OCI-LY1 (cell line): Measurements from ENCODE around the gene ACHE.

Experiments used
- H2AFZ ChIP-seq: fragments of 200-600 bp; sonication (generic), shearing (Covaris generic); 2 replicates; pipeline ENCODE4 v1.6.0; 2014; ENCODE audit warnings: antibody characterized with exemption, mild to moderate bottlenecking, low read length
- H3F3A ChIP-seq: fragments of 200-600 bp; sonication (generic), shearing (Covaris generic); 2 replicates; pipeline ENCODE4 v1.6.0; 2014; ENCODE audit warnings: mild to moderate bottlenecking, antibody characterized with exemption, low read length, moderate library complexity; ENCODE audit not compliant: insufficient read depth
- H3K27ac ChIP-seq: fragments of 200-600 bp; sonication (generic); 2 replicates; pipeline ENCODE4 v1.5.1; 2014; ENCODE audit warnings: low read length, mixed run types, mild to moderate bottlenecking, low read depth; ENCODE audit not compliant: poor library complexity, severe bottlenecking
- H3K27me3 ChIP-seq: fragments of 200-600 bp; sonication (generic); 2 replicates; pipeline ENCODE4 v1.6.0; 2014; ENCODE audit warnings: antibody characterized with exemption, mild to moderate bottlenecking, low read length, moderate library complexity; ENCODE audit not compliant: insufficient read depth
- H3K36me3 ChIP-seq: fragments of 200-600 bp; sonication (generic); 2 replicates; pipeline ENCODE4 v1.6.1; 2014; ENCODE audit warnings: mild to moderate bottlenecking, antibody characterized with exemption, low read length, moderate library complexity, mixed read lengths; ENCODE audit not compliant: insufficient read depth
- H3K4me1 ChIP-seq: fragments of 200-600 bp; sonication (generic); 2 replicates; pipeline ENCODE4 v1.5.1; 2014; ENCODE audit warnings: mild to moderate bottlenecking, low read length, moderate library complexity; ENCODE audit not compliant: insufficient read depth, severe bottlenecking
- H3K4me2 ChIP-seq: fragments of 200-600 bp; sonication (generic), shearing (Covaris generic); 2 replicates; pipeline ENCODE4 v1.6.1; 2014; ENCODE audit warnings: low read length
- H3K4me3 ChIP-seq: fragments of 200-600 bp; sonication (generic); 2 replicates; pipeline ENCODE4 v1.5.1; 2014; ENCODE audit warnings: low read length, low read depth, mild to moderate bottlenecking, mixed read lengths; ENCODE audit not compliant: poor library complexity, severe bottlenecking
- H3K79me2 ChIP-seq: fragments of 200-600 bp; shearing (Covaris generic); 2 replicates; pipeline ENCODE4 v1.6.1; 2016; ENCODE audit warnings: mixed run types, low read length, mixed read lengths; ENCODE audit not compliant: insufficient read depth
- H3K9ac ChIP-seq: fragments of 200-600 bp; sonication (generic), shearing (Covaris generic); 2 replicates; pipeline ENCODE4 v1.6.1; 2014; ENCODE audit warnings: mild to moderate bottlenecking, low read length, mixed read lengths
- H3K9me2 ChIP-seq: fragments of 200-600 bp; sonication (generic), shearing (Covaris generic); 2 replicates; pipeline ENCODE4 v1.6.1; 2014; ENCODE audit warnings: low read depth, mild to moderate bottlenecking, low read length, mixed read lengths
- H3K9me3 ChIP-seq: fragments of 200-600 bp; shearing (Covaris generic); 2 replicates; pipeline ENCODE4 v1.6.1; 2014; ENCODE audit warnings: low read length, mixed read lengths
- H4K20me1 ChIP-seq: fragments of 200-600 bp; sonication (generic), shearing (Covaris generic); 2 replicates; pipeline ENCODE4 v1.6.0; 2016; ENCODE audit warnings: mild to moderate bottlenecking, low read length; ENCODE audit not compliant: insufficient read depth
- CTCF ChIP-seq: fragments of 200-600 bp; sonication (generic), shearing (Covaris generic); IDR thresholded peaks from 2 replicates; pipeline ENCODE4 v1.5.1; 2017; ENCODE audit warnings: mild to moderate bottlenecking, antibody characterized with exemption, low read length, moderate library complexity, mixed read lengths
- EZH2 ChIP-seq: fragments of 200-600 bp; sonication (generic), shearing (Covaris generic); IDR thresholded peaks from 2 replicates; pipeline ENCODE4 v1.8.0; 2017; ENCODE audit warnings: borderline replicate concordance, mixed run types, mild to moderate bottlenecking, antibody characterized with exemption, low read length, moderate library complexity, mixed read lengths

ACHE gene

DNA sequence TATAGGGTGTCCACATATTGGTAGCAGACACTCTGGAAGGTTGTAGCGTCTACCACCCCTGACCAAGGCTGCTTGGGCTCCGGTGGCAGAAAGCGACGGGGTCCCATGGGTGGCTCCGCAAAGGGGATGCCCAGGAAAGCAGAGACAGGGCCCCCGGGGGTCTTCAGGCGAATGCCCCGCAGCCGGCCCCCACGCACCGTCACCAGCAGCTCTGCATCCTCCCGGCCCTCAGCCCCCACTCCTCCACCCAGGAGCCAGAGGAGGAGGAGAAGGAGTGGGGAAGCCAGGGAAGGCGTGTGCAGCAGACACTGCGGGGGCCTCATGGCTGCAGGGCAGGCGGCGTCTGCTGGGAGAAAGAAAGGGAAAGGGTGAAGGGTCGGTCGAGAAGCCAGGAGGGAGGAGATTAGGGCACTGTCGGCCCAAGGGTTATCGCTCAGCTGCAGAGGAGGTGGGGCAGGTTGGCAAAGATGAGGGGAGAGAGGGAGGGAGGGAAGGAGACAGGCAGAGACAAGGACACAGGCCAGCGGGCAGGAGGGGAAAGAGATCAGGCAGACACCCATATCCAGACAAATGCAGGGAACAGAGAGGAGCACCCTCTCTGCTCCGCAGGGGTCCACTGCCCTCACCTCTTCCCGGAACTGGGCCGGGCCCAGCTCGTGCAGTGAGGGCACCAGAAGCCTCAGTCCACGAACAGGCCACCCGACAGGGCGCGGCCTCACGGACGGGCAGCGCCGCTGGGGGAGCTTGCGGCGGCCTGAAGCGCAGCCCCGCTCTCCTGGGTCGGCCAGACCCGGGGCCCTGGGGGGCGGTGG lies 1.6 kb downstream of the ACHE start:
- no peak overlapping the region for H3K4me3 ChIP-seq
- no peaks in the 10 kb centered on the region for H3K79me2 ChIP-seq
- H3K9ac ChIP-seq, result no peak overlapping the region
- no peaks in the 10 kb centered on the region for H3K9me3 ChIP-seq
- 0 out of 2 replicates have a peak, but pooled peaks cover 4% of the 10 kb centered on the region for H3K27me3 ChIP-seq
- no peaks in the 10 kb centered on the region for H3K9me2 ChIP-seq
- no peak overlapping the region for H3K27ac ChIP-seq
- H3F3A ChIP-seq, result no peaks in the 10 kb centered on the region
- H3K36me3 ChIP-seq, result no peaks in the 10 kb centered on the region; the same call in 1 of the 2 replicates
- H2AFZ ChIP-seq, result no peak overlapping the region
- no peak overlapping the region for H3K4me2 ChIP-seq
- H3K4me1 ChIP-seq, result peaks cover 26% of the 10 kb centered on the region
- TF ChIP-seq EZH2 (no peak), CTCF (no peak)
- H4K20me1 ChIP-seq, result no peaks in the 10 kb centered on the region

DNA sequence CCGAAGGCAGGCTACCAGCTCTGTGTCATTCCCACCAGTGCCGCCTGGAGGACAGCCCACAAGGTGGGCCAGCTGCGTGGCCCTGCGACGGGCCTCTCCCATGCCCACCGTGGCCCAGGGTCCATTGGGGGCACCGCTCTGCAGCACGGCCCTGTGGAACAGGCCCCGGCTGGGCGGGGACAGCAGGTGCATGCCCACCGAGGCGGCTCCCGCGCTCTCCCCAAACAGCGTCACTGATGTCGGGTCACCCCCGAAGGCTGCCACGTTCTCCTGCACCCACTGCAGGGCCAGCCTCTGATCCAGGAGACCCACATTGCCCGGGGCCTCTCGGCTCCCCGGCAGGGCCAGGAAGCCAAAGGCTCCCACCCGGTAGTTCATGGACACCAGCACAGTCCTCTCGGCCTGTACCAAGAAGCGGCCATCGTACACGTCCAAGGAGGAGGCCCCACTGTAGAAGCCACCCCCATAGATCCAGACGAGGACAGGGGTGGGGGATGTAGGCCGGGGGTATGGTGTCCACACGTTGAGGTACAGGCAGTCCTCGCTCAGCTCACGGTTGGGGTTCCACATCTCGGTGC lies 2.3 kb downstream of the ACHE start:
- Histone ChIP-seq H3K27me3 (0 out of 2 replicates have a peak, but pooled peaks cover 4% of the 10 kb centered on the region), H3K9me2 (no peaks in the 10 kb centered on the region), H3K4me2 (no peak overlapping the region), H4K20me1 (no peaks in the 10 kb centered on the region), H3K4me3 (no peak overlapping the region), H3K27ac (no peak overlapping the region), H3K4me1 (peaks cover 33% of the 10 kb centered on the region), H3K79me2 (no peaks in the 10 kb centered on the region), H3F3A (0 out of 2 replicates have a peak, but pooled peaks cover 2% of the 10 kb centered on the region), H3K9ac (no peak overlapping the region), H3K9me3 (no peaks in the 10 kb centered on the region), H2AFZ (no peak overlapping the region), H3K36me3 (peaks cover 5% of the 10 kb centered on the region)
- TF ChIP-seq EZH2 (no peak), CTCF (no peak)

DNA sequence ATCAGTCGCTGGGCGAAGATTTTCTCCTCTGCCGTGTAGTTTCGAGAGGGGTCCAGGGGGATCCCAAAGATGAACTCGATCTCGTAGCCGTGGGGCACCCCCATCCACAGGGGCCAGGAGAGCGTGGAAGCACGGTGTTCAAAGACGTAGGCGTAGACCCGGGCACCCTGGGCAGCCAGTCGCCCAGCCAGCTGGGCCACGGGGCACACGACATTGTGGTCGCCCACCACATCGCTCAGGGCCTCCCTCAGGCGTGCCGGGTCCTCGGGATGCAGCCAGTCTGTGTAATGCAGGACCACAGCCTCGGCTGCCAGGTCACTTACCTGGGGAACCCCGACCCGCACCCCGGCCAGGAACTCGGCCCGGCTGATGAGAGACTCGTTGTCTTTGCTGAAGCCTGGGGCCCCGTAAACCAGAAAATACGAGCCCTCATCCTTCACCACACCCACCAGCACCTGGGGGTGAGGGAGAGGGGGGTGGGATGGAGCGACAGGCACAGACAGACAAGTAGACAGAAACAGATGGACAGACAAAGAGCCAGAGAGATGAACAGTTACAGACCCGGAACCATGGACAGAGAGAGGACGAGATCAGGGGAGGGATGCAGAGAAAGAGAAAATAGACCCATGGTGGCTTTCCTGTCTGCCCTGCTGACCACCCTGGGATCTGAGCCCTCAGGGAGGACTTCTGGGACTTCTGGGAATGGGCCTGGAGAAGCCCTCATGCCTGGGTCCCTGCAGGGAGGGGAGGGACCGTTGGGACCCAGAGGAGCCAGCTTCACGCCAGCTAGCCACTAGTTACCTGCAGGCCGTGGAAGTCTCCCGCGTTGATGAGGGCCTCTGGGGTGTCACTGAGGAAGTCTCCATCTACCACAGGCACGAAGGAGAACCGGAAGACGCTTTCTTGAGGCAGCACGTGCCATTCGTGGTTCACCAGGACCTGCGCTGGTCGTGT lies 3.0 kb downstream of the ACHE start:
- Histone ChIP-seq H3K4me2 (no peak overlapping the region), H2AFZ (no peak overlapping the region), H3F3A (0 out of 2 replicates have a peak, but pooled peaks cover 6% of the 10 kb centered on the region), H3K27ac (no peak overlapping the region), H3K4me3 (no peak overlapping the region), H4K20me1 (no peaks in the 10 kb centered on the region), H3K9me3 (no peaks in the 10 kb centered on the region), H3K4me1 (peaks cover 41% of the 10 kb centered on the region), H3K27me3 (0 out of 2 replicates have a peak, but pooled peaks cover 4% of the 10 kb centered on the region), H3K36me3 (peaks cover 11% of the 10 kb centered on the region), H3K9me2 (no peaks in the 10 kb centered on the region), H3K79me2 (no peaks in the 10 kb centered on the region), H3K9ac (no peak overlapping the region)
- TF ChIP-seq EZH2, result no peak
- no peak for TF ChIP-seq CTCF
